Neutrophil (primary cell): ENCODE results near the gene PRKCE.

Experiments
- H3K27ac ChIP-seq: fragments of 200-600 bp; sonication (generic); 2 replicates; pipeline ENCODE4 v1.5.1; 2016; ENCODE audit warnings: mild to moderate bottlenecking, moderate library complexity
- H3K27me3 ChIP-seq: fragments of 200-600 bp; sonication (generic); 2 replicates; pipeline ENCODE4 v1.6.0; 2016; ENCODE audit warnings: mild to moderate bottlenecking
- H3K36me3 ChIP-seq: fragments of 200-600 bp; sonication (generic); 2 replicates; pipeline ENCODE4 v1.5.1; 2017
- H3K4me1 ChIP-seq, 2 experiments: fragments of 200-600 bp in 1 of 2; sonication (generic) in 1 of 2; 1 replicate in 1 of 2; 2 replicates in 1 of 2; pipeline versions ENCODE4 v1.5.1 to v1.6.1; 2013 to 2016; ENCODE audit warnings: low read depth in 1 of 2, low read length in 1 of 2, mild to moderate bottlenecking in 1 of 2, moderate library complexity in 1 of 2; ENCODE audit not compliant: control insufficient read depth in 1 of 2, insufficient read depth in 1 of 2
- H3K4me3 ChIP-seq, 2 experiments: fragments of 200-600 bp in 1 of 2; sonication (generic) in 1 of 2; 1 replicate in 1 of 2; 2 replicates in 1 of 2; pipeline ENCODE4 v1.5.1; 2013 to 2016; ENCODE audit warnings: low read depth in 1 of 2, low read length in 1 of 2, mild to moderate bottlenecking in 1 of 2, moderate library complexity in 1 of 2
- H3K9me3 ChIP-seq: fragments of 200-600 bp; sonication (generic); 2 replicates; pipeline ENCODE4 v1.5.1; 2016
- CTCF ChIP-seq: fragments of 200-600 bp; sonication (generic); IDR thresholded peaks from 2 replicates; pipeline ENCODE4 v1.5.1; 2016; ENCODE audit warnings: antibody characterized with exemption

PRKCE gene

GRCh38 chr2:45975752-45976517, 324.5 kb downstream of the PRKCE start:
- TF ChIP-seq CTCF = no peak
- no peaks in the 10 kb centered on the region for H3K4me1 ChIP-seq
- no peaks in the 10 kb centered on the region for H3K27me3 ChIP-seq
- no peaks in the 10 kb centered on the region for H3K9me3 ChIP-seq
- no peak overlapping the region for H3K27ac ChIP-seq
- H3K36me3 ChIP-seq = no peaks in the 10 kb centered on the region
- no peak overlapping the region for H3K4me3 ChIP-seq

GRCh38 chr2:45978302-45978859, 326.9 kb downstream of the PRKCE start:
- H3K36me3 ChIP-seq = no peaks in the 10 kb centered on the region
- no peaks in the 10 kb centered on the region for H3K27me3 ChIP-seq
- H3K4me3 ChIP-seq = no peak overlapping the region
- no peaks in the 10 kb centered on the region for H3K4me1 ChIP-seq
- no peak for TF ChIP-seq CTCF
- no peak overlapping the region for H3K27ac ChIP-seq
- H3K9me3 ChIP-seq = no peaks in the 10 kb centered on the region

- Histone ChIP-seq H3K4me1 (no peaks in the 10 kb centered on the region), H3K9me3 (no peaks in the 10 kb centered on the region), H3K27ac (no peak overlapping the region), H3K4me3 (no peak overlapping the region), H3K27me3 (no peaks in the 10 kb centered on the region), H3K36me3 (no peaks in the 10 kb centered on the region)
- no peak for TF ChIP-seq CTCF
These were observed 327.6 kb downstream of the PRKCE start for GRCh38 chr2:45979065-45979464.

GRCh38 chr2:45980161-45980865, 328.8 kb downstream of the PRKCE start:
- H3K4me3 ChIP-seq = no peak overlapping the region
- H3K4me1 ChIP-seq = no peaks in the 10 kb centered on the region
- H3K27me3 ChIP-seq = no peaks in the 10 kb centered on the region
- H3K9me3 ChIP-seq = no peaks in the 10 kb centered on the region
- H3K36me3 ChIP-seq = no peaks in the 10 kb centered on the region
- TF ChIP-seq CTCF = no peak
- H3K27ac ChIP-seq = no peak overlapping the region

GRCh38 chr2:45981384-45981930, 330.0 kb downstream of the PRKCE start:
- Histone ChIP-seq H3K27me3 (no peaks in the 10 kb centered on the region), H3K4me1 (no peaks in the 10 kb centered on the region), H3K4me3 (no peak overlapping the region), H3K9me3 (no peaks in the 10 kb centered on the region), H3K36me3 (no peaks in the 10 kb centered on the region), H3K27ac (no peak overlapping the region)
- TF ChIP-seq CTCF = no peak
